Fibroblast of the aortic adventitia (primary cell): Measurements from ENCODE around the gene CALHM5. TPM values are rescaled to one million over a fixed set of nuclear protein-coding genes. Genes with fewer than 3 reads are reported as not detected.
"Not testable (repeated sequence)": the region's sequence is repeated elsewhere in the genome, so short reads cannot be mapped to it uniquely, and the experiment has no call there.

Source experiments
- DNase-seq: peaks from one replicate; pipeline ENCODE4 v3.0.0-alpha.2; 2010; ENCODE audit warnings: low read depth
- H3K4me3 ChIP-seq: 2 replicates; pipeline ENCODE4 v1.5.1; 2011; ENCODE audit warnings: low read depth, mild to moderate bottlenecking, control low read depth, low read length, moderate library complexity
- CTCF ChIP-seq: IDR thresholded peaks from 2 replicates; pipeline ENCODE4 v1.5.1; 2011; ENCODE audit warnings: mild to moderate bottlenecking, low read length, control low read depth, inconsistent platforms; ENCODE audit not compliant: insufficient read depth
- total RNA-seq: library from RNA; depleted of rRNA; stranded (reverse); fragments of >200 nt; gene quantifications from 2 replicates; pipeline ENCODE4 v1.2.3, GENCODE V29; 2012; ENCODE audit warnings: low replicate concordance

Gene CALHM5
- total RNA-seq, 1 donor: 8.2 TPM

DNA sequence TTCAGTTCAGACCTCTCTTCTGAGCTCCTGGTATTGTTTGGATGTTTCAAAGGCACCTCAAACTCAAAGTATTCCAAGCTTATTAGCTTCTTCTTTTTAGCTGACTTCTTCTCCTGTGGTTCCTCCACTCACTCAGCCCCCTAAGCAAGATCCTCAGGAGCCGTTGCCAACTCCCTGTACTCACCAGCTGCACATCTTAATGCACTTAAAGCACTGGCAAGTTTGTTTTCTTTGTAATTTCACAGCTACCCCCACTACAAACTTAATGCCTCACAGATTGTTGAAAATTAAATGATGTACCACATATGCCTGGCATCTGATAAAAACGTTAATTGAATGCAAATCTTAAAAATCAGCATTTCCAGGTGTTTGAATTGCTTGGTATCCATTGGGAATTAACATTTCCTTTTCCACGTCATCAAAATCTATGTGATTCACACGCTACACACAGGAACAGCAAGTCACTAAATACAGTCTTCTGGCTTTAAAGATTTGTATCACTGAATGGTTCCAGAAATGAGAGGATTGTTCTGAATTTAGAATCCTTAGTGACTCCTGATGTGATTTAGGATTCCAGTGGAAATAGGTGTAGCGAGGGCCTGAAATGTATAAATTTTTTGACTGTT is 25.8 kb upstream of the CALHM5 start:
- DNase-seq: peak; percentile 45
- no peak for TF ChIP-seq CTCF
- H3K4me3 ChIP-seq: no peak overlapping the region

DNA sequence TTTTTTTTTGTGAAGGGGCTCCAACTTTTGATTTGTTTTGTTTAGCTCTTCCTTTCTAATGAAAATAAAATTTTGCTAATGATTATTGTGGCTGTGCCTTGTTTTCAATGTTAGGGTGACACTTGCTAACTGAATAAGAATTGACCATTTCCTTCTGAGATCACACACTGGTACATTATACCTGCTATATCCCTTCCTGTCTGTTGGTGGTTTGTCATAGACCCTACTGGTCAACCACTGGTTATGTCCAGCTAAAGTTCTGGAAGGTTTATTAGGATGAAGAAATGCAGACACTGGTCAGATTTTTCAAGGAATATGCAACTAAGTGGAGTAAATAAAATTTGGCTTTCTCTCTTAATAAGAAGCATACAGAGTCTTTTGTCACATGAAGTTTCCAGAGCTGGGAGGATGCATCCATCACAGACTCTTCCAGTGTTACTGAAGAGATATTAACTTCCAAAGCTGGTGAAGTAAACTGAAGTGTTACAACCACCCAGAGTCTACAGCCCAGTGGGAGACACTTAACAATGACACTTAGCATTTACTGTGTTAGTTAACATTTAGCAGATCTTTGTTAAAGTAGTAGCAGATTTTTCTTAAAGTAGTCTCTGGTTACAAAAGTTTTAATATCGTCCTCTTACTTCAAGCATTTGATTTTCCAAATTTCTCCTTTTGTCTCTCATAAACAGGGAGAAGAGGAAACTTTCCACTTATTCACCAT is 19.7 kb upstream of the CALHM5 start:
- H3K4me3 ChIP-seq: no peak overlapping the region
- no peak for DNase-seq
- no peak for TF ChIP-seq CTCF

GRCh38 chr6:116492331-116493067 is 18.9 kb upstream of the CALHM5 start:
- no peak overlapping the region for H3K4me3 ChIP-seq
- TF ChIP-seq CTCF: no peak
- DNase-seq: peak; percentile 76

GRCh38 chr6:116495161-116495560 is 16.3 kb upstream of the CALHM5 start:
- H3K4me3 ChIP-seq, DNase-seq: not testable (repeated sequence)

- TF ChIP-seq CTCF: no peak
- no peak for DNase-seq
Measured at GRCh38 chr6:116497113-116497676, 14.2 kb upstream of the CALHM5 start.

DNA sequence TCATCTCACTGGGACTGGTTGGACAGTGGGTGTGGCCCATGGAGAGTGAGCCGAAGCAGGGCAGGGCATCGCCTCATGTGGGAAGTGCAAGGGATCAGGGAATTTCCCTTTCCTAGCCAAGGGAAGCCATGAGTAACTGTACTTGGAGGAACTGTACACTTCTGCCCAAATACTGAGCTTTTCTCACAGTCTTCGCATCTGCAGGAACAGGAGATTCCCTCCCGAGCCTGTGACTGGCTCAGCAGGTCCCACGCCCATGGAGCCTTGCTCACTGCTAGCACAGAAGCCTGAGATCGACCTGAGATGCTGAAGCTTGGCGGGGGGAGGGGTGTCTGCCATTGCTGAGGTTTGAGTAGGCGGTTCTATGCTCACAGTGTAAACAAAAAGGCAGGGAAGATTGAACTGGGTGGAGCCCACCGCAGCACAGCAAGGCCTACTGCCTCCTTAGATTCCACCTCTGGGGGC is 10.4 kb upstream of the CALHM5 start:
- no peak for TF ChIP-seq CTCF
- H3K4me3 ChIP-seq: no peak overlapping the region
- DNase-seq: peak; percentile 34

More at GRCh38 chr6:116497113-116497676, 14.2 kb upstream of the CALHM5 start:
- H3K4me3 ChIP-seq: no peak overlapping the region

DNA sequence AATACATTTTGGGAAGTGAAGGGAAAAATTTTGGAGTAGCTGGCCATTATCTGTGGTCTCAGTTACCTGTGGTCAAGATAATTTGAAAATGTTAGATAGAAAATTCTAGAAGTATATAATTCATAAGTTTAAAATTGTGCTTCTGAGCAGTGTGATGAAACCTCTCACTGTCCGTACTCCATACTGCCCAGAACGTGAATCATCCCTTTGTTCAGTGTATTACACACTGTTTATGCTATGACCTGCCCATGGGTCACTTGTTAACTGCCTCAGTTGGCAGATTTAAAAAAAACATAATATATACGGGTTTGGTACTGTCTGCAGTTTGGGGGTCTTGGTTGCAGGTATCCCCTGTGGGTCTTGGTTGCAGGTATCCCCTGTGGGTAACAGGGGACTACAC is 4.1 kb upstream of the CALHM5 start:
- DNase-seq: peak; percentile 77
- H3K4me3 ChIP-seq: no peak overlapping the region
- TF ChIP-seq CTCF: no peak
